ENCODE data around the gene CD207.

The CD207 gene

GRCh38 chr2:70837980-70838925 lies 2.6 kb upstream of the CD207 start:
- CTCF ChIA-PET = no interaction called here
- Mint-ChIP-seq H3K9me3 (no peaks in the 10 kb centered on the region), H3K4me1 (no peaks in the 10 kb centered on the region), H3K27ac (no peak overlapping the region), H3K4me3 (no peak overlapping the region), H3K36me3 (no peaks in the 10 kb centered on the region), H3K27me3 (peaks cover 50% of the 10 kb centered on the region)
- no peak for DNase-seq

GRCh38 chr2:70834881-70835280 lies 735 bp downstream of the CD207 start:
- Mint-ChIP-seq H3K9me3 (no peaks in the 10 kb centered on the region), H3K36me3 (no peaks in the 10 kb centered on the region), H3K27me3 (peaks cover 50% of the 10 kb centered on the region), H3K4me1 (no peaks in the 10 kb centered on the region), H3K27ac (no peak overlapping the region), H3K4me3 (no peak overlapping the region)
- no peak for DNase-seq
- CTCF ChIA-PET = no interaction called here

DNA sequence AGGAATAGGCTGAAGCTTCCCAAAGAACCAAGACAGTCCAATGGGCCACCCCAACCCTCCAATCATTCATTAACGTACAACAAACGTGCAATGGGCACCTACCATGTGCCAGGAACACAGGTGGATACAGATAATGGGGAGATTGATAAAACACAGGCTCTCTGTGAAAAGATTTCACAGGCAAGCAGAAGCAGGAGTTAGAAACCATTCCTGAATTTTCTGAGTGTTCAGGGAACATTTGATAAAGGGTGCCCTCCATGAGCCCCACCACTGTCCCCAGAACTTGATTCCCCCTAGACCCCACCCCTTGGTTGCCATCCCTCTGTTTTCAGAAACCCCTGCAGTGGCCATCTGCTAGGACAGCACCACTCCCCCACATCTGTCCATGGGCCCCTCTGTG lies 1.5 kb downstream of the CD207 start:
- no peaks in the 10 kb centered on the region for H3K9me3 Mint-ChIP-seq
- DNase-seq = no peak
- no peak overlapping the region for H3K27ac Mint-ChIP-seq
- H3K36me3 Mint-ChIP-seq = no peaks in the 10 kb centered on the region
- no peaks in the 10 kb centered on the region for H3K4me1 Mint-ChIP-seq
- no peak overlapping the region for H3K4me3 Mint-ChIP-seq
- H3K27me3 Mint-ChIP-seq = peaks cover 54% of the 10 kb centered on the region
- CTCF ChIA-PET = no interaction called here

DNA sequence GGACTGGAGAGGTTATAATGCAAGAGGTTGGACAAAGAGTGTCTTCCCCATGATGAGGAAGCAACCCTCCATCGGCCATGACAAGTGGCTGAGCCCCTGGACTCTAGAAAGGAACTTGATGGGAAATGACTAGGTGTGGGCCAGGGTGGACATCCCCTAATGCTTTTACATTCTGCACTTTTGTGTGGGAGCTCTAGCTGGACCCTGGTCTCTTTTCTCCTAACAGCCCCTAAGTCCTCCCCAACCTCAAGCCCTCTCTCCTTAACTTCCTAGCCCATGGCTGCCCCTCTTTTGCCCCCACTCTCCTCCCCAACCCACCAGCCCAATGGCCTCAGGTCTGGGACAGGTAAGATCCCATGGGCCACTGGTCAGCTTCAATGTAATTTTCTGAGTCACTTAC lies 2.4 kb downstream of the CD207 start:
- no peak overlapping the region for H3K27ac Mint-ChIP-seq
- H3K9me3 Mint-ChIP-seq = no peaks in the 10 kb centered on the region
- H3K4me1 Mint-ChIP-seq = no peaks in the 10 kb centered on the region
- peaks cover 45% of the 10 kb centered on the region for H3K27me3 Mint-ChIP-seq
- H3K4me3 Mint-ChIP-seq = no peak overlapping the region
- CTCF ChIA-PET = no interaction called here
- no peaks in the 10 kb centered on the region for H3K36me3 Mint-ChIP-seq
- no peak for DNase-seq

DNA sequence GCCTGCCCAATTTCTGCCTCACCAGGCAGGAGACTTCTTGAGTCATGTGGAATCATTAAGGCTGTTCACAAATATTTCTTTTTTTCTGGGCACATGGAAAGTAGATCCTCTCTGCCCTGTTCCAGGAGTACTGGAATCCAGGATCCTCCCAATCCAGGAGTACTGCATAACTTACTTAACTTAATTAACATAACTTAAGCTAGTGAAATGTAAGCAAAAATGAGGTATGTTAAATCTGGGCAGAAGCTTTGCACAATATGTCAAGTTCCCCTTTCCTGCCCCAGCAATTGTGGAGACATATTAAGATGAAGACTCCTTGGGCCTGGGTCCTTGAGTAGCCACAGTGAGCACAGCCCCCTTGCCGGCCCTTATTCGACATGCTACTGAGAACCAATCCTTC lies 3.2 kb downstream of the CD207 start:
- H3K4me3 Mint-ChIP-seq = no peak overlapping the region
- CTCF ChIA-PET = interaction anchor here (0.9 kb wide), 1 partner anchor 38 kb away, joined by 4 read pairs; no protein-coding TSS in a partner anchor
- H3K27ac Mint-ChIP-seq = no peak overlapping the region
- no peaks in the 10 kb centered on the region for H3K36me3 Mint-ChIP-seq
- H3K4me1 Mint-ChIP-seq = peaks cover 4% of the 10 kb centered on the region
- DNase-seq = no peak
- H3K27me3 Mint-ChIP-seq = peaks cover 43% of the 10 kb centered on the region
- H3K9me3 Mint-ChIP-seq = no peaks in the 10 kb centered on the region

DNA sequence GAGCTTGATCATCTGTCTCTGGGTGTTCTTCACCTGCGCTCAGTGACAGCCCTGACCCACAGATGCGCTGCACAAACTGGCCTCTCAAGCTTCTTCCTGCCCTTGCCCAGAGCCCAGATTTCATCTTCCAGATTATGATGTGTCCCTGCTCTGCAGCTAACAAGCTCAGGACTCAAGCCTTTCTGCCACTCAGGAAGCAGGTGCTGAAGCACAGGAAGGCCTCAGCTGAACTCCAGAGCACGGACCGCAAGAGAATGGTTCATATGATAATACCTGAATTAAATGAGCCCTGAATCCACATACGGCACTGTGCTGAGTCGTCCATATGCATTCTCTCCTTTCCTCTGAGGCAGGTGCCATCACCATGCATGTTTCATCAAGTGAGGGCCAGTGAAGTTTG lies 3.8 kb downstream of the CD207 start:
- H3K9me3 Mint-ChIP-seq = no peaks in the 10 kb centered on the region

DNA sequence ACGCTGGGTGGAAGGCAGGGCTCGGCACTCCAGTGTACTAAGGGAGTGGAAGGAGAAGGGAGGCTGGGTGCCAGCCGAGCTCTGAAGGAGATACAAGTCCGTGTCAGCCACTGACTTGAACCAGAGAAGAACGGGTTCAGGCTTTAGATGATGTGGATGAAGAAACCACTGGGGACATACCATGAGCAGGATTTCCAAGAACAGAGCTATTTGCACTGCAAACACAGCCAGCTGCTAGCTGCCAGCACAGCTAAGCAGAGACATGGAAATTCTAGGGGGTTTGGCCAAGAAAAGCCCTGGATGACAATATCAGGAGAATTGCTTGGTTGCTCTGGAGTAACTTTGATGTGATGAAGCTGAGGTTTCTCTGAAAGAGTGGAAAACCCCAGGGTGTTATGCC lies 5.2 kb downstream of the CD207 start:
- CTCF ChIA-PET = interaction anchor here (1.4 kb wide), 1 partner anchor 33 kb away, joined by 3 read pairs; no protein-coding TSS in a partner anchor
- no peaks in the 10 kb centered on the region for H3K36me3 Mint-ChIP-seq
- H3K9me3 Mint-ChIP-seq = no peaks in the 10 kb centered on the region
- no peak overlapping the region for H3K4me3 Mint-ChIP-seq
- H3K27ac Mint-ChIP-seq = no peak overlapping the region
- DNase-seq = no peak
- H3K27me3 Mint-ChIP-seq = peaks cover 34% of the 10 kb centered on the region
- H3K4me1 Mint-ChIP-seq = peaks cover 13% of the 10 kb centered on the region

More for the DNA sequence above, 3.8 kb downstream of the CD207 start:
- H3K27me3 Mint-ChIP-seq = peaks cover 43% of the 10 kb centered on the region
- CTCF ChIA-PET = interaction anchor here (0.9 kb wide), 1 partner anchor 38 kb away, joined by 4 read pairs; no protein-coding TSS in a partner anchor
- H3K27ac Mint-ChIP-seq = no peak overlapping the region
- peaks cover 8% of the 10 kb centered on the region for H3K4me1 Mint-ChIP-seq
- no peak overlapping the region for H3K4me3 Mint-ChIP-seq
- no peak for DNase-seq
- no peaks in the 10 kb centered on the region for H3K36me3 Mint-ChIP-seq

DNA sequence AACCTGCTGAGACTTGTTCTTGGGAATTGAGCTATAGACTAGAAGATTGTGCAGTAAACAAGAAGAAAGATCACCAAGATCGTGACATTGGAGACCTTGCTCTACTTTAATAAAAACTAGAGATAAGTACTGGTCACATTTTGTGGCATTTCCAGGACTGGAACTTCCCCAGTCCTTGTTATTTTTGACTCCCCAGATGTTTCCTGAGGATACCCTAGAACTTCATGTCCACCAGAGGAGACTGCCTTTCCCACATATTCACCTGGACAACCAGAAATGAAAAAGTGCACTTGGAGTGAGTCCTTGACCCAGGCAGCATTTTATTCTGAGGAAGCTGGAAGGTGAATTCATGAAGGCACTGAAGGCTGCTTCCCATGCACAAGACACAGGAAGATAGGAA lies 5.7 kb downstream of the CD207 start:
- peaks cover 30% of the 10 kb centered on the region for H3K27me3 Mint-ChIP-seq
- CTCF ChIA-PET = interaction anchor here (1.4 kb wide), 1 partner anchor 33 kb away, joined by 3 read pairs; no protein-coding TSS in a partner anchor
- DNase-seq = no peak
- H3K27ac Mint-ChIP-seq = no peak overlapping the region
- no peaks in the 10 kb centered on the region for H3K9me3 Mint-ChIP-seq
- peaks cover 15% of the 10 kb centered on the region for H3K4me1 Mint-ChIP-seq
- no peak overlapping the region for H3K4me3 Mint-ChIP-seq
- H3K36me3 Mint-ChIP-seq = no peaks in the 10 kb centered on the region

DNA sequence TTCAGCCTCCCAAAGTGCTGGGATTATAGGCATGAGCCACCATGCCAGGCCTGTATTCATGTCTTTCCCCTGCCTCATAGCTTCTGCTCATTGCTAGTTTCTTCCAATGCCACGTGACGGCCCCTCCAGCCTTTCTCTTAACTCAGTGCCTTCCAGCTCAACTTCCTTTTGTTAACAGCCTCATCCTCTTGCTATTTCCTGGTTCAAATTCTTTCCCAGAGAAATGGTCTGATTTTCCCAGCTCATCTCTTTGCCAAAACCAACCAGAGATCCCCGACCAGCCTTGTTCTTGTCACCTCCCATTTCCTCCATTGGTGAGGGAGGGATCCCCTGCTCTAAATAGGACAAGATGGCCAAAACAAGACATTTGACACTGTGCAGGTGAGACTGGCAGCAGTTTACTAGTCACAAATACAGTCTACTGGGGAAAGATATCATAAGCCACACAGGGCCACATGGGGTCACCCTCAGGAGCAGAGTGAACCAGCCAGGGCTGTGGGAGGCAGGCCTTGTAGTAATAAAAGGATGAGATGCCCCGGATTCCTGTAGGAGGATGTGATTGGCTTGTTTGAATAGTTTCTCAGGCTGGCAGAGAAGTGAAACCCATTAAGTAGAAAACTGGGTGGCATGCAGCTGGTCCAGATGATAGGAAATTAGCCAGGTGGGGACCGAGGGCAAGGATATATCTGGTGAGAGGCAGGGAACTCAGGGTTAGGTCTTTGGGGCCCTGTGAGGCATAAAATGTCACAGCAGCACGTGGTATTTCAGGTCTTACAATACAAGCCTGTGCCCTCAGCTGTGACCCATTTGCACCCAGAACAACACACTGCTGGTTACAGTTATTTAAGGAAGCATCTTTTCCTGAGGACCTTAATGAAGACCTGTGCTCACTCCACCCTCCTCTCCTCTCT lies 6.4 kb downstream of the CD207 start:
- Mint-ChIP-seq H3K4me1 (peaks cover 17% of the 10 kb centered on the region), H3K27me3 (peaks cover 24% of the 10 kb centered on the region), H3K27ac (peak overlapping the region; percentile 21), H3K9me3 (no peaks in the 10 kb centered on the region), H3K36me3 (no peaks in the 10 kb centered on the region), H3K4me3 (no peak overlapping the region)
- CTCF ChIA-PET = interaction anchor here (1.4 kb wide), 1 partner anchor 34 kb away, joined by 3 read pairs; no protein-coding TSS in a partner anchor
- no peak for DNase-seq

DNA sequence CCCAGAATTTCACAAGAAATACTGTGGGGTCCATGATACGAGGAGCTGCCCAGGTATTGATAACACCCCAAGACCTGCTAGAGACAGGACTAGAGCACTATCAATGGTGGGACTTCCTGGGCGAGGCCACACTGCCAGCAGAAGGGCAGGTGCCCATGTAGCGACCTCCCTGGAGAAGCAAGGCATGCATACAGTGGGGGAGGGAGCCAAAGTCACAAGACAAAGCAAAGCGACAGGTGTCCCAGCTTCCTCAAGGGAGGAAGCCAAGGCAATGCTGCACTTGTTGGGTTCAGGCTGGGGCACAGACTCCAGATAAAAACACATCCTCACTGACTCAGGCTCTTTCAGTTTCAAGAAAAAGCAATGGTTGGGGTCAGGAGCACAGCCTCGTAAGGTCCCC lies 7.5 kb downstream of the CD207 start:
- CTCF ChIA-PET = no interaction called here
- H3K9me3 Mint-ChIP-seq = no peaks in the 10 kb centered on the region
- peaks cover 20% of the 10 kb centered on the region for H3K27me3 Mint-ChIP-seq
- peaks cover 20% of the 10 kb centered on the region for H3K4me1 Mint-ChIP-seq
- no peak for DNase-seq
- H3K27ac Mint-ChIP-seq = no peak overlapping the region
- H3K36me3 Mint-ChIP-seq = no peaks in the 10 kb centered on the region
- H3K4me3 Mint-ChIP-seq = no peak overlapping the region

GRCh38 chr2:70827388-70827787 lies 8.2 kb downstream of the CD207 start:
- Mint-ChIP-seq H3K4me3 (no peak overlapping the region), H3K4me1 (peaks cover 28% of the 10 kb centered on the region), H3K27ac (no peak overlapping the region), H3K27me3 (peaks cover 17% of the 10 kb centered on the region), H3K9me3 (no peaks in the 10 kb centered on the region), H3K36me3 (no peaks in the 10 kb centered on the region)
- DNase-seq = no peak
- CTCF ChIA-PET = no interaction called here

- Mint-ChIP-seq H3K27ac (no peak overlapping the region), H3K36me3 (no peaks in the 10 kb centered on the region), H3K4me3 (no peak overlapping the region), H3K27me3 (peaks cover 15% of the 10 kb centered on the region), H3K4me1 (peaks cover 29% of the 10 kb centered on the region), H3K9me3 (no peaks in the 10 kb centered on the region)
- DNase-seq = no peak
- CTCF ChIA-PET = interaction anchor here (1.7 kb wide), 1 partner anchor 45 kb away, joined by 6 read pairs; no protein-coding TSS in a partner anchor
These were observed 8.8 kb downstream of the CD207 start for GRCh38 chr2:70826696-70827350.

DNA sequence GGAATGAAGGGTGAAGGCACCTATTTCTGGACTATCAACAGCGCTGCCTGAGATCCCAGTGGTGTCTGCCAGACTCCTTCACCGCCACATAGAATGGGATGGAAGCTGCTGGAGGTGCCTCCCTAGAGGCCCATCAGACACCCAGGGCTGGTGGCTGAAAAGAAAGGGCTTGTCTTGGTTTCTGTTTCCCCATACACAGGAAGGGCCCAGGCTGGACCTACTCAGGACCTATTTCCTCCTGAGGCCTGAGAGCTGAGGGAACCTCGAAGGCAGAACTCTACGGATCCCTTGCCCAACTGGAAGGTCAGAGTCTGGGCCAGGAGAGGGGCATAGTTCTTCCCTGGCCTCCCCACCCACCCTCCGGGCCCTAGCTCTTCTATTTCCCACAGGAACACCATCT lies 12.4 kb downstream of the CD207 start:
- CTCF ChIA-PET = no interaction called here
- Mint-ChIP-seq H3K4me1 (peaks cover 29% of the 10 kb centered on the region), H3K36me3 (no peaks in the 10 kb centered on the region), H3K27ac (no peak overlapping the region), H3K9me3 (no peaks in the 10 kb centered on the region), H3K27me3 (peaks cover 16% of the 10 kb centered on the region), H3K4me3 (no peak overlapping the region)
- no peak for DNase-seq

GRCh38 chr2:70822843-70823242 lies 12.8 kb downstream of the CD207 start:
- no peaks in the 10 kb centered on the region for H3K9me3 Mint-ChIP-seq
- H3K4me1 Mint-ChIP-seq = peaks cover 29% of the 10 kb centered on the region
- peaks cover 16% of the 10 kb centered on the region for H3K27me3 Mint-ChIP-seq
- DNase-seq = peak; percentile 27
- no peaks in the 10 kb centered on the region for H3K36me3 Mint-ChIP-seq
- H3K27ac Mint-ChIP-seq = peak overlapping the region; percentile 28
- CTCF ChIA-PET = no interaction called here
- no peak overlapping the region for H3K4me3 Mint-ChIP-seq
